ENCODE results near the gene SLC3A2.
"Not testable (repeated sequence)": the region's sequence is repeated elsewhere in the genome, so short reads cannot be mapped to it uniquely, and the experiment has no call there.

The SLC3A2 gene

GRCh38 chr11:62931499-62932278 is 51.0 kb downstream of the SLC3A2 start:
- DNase-seq, result no peak

GRCh38 chr11:62933285-62933684 is 52.6 kb downstream of the SLC3A2 start:
- no peak for DNase-seq

- no peak for DNase-seq
These were observed 53.2 kb downstream of the SLC3A2 start for GRCh38 chr11:62933750-62934495.

GRCh38 chr11:62934496-62934785 is 53.7 kb downstream of the SLC3A2 start:
- no peak for DNase-seq

- not testable (repeated sequence) for DNase-seq
These were observed 56.8 kb downstream of the SLC3A2 start for GRCh38 chr11:62937528-62937927.
